GM15510 (cell line): ENCODE data around the gene BCAS4.

Experiments
- POLR2A ChIP-seq: IDR thresholded peaks from 3 replicates; pipeline ENCODE4 v1.6.1; 2011; ENCODE audit warnings: borderline replicate concordance; ENCODE audit not compliant: insufficient read length; ENCODE audit errors: extremely low read depth

Gene BCAS4

DNA sequence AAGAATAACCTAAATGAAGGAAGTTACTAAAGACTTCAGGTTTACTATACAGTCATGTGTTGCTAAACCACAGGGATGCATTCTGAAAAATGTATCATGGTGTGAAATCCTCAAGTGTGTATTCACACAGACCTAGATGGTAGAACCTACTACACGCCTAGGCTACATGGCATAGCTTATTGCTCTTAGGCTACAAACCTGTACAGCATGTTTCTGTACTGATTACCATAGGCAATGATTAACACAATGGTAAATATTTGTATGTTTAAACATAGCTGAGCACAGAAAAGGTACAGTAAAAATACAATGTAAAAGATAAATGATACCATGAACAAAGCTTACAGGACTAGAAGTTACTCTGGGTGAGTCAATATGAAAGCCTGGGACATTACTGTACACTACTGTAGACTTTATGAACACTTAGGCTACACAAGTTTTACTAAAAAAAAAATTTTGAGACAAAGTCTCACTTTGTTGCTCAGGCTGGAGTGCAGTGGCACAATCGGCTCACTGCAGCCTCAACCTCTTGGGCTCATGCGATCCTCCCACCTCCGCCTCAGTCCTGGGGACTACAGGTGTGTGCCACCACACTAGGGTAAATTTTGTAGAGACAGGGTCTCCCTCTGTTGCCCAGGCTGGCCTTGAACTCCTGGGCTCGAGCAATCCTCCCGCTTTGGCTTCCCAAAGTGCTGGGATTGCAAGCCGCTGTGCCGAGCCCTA, 100.4 kb downstream of the BCAS4 start:
- no peak for TF ChIP-seq POLR2A

DNA sequence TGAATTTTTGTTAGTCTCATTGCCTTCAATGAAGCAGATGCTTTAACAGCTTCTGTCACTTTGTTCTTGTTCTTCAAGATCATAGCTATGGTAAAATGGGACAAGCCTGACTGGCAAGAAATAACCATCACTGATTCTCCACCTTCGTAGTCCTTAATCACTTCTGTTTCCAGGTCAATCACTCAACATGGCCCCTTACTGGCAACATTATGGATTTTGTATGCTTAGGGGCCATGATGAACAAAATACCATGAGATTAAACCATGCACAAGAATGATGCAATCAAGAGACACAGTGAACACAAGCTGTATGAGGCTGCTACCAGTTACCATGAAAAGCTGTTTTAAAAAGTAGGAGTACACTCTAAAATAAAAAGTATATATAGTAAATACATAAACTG, 103.6 kb downstream of the BCAS4 start:
- no peak for TF ChIP-seq POLR2A

DNA sequence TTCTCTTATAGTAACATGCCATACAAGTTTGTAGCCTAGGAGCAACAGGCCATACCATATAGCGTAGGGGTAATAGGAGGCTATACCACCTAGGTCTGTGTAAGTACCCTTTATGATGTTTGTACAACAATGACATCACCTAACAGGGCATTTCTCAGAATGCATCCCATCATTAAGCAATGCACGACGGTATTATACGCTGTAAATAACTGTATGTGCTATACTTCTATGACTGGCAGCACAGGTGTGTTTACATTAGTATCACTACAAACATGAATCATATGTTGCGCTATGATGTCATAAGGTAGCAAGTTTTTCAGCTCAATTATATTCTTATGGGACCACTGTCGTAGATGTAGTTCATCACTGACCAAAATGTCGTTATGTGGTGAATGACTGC, 105.4 kb downstream of the BCAS4 start:
- no peak for TF ChIP-seq POLR2A

DNA sequence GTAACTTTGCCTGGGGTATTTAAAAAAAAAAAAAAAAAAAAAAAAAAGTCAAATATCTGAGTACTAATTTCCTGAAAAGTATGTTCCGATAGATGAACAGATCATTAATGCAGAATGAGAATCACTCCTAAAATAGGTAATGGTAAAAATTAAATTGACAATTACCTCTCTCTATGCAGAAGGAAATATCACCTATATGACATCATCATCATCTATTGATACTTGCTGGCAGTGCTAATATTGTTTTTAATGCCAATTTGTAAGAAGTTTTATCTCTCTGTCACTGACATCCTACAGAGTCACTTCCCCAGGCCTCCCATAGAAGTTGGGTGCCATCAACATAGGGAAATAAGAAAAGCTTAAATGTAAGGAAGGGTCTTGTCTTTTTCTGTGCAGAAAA, 106.4 kb downstream of the BCAS4 start:
- no peak for TF ChIP-seq POLR2A

DNA sequence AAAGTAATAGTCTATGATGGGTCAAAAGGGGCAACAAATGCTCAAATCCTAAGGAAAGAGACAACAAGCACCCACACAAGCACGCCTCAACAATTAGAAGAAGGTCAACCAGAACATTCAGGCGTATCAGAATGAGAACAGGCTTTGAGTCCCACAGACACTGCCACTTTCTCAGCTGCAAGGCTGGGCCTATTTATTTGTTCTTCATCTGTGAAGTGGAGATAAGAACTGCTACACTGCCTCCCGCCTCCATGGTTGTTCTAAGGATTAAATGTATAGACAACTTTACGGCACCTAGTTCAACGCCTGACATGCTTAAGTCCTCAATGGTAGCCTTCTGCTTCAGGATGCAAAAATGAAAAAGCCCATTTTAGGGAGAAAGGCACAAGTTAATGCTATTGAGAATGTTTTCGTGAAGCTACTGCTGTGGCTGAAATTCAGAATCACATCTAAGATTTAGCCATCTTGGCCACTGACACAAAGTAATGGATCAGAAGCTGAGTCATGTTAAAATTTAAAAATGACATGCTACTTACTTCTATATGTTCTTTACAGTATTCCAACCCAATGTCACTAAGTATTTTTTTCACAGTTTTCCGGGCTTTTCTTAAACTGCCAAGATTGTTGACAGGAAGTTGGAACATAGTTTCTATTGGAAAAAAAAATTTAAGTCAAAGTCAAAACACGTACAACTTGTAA, 108.6 kb downstream of the BCAS4 start:
- TF ChIP-seq POLR2A = no peak

DNA sequence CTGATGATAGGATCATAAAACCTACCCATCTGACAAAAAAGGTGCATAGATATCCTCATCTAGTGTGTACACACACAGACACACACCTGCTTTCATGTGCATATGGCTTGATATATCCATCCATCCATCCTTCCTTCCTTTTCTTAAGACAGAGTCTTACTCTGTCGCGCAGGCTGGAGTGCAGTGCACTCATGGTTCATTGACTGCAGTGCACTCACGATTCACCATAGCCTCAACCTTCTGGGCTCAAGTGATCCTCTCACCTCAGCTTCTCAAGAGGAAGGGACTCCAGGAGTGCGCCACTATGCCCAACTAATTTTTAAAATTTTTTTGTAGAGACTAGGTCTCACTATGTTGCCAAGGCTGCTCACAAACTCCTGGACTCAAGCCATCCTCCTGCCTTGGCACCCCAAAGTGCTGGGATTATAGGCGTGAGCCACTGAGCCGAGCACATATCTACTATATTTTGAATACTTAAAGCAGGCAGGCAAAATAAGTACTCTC, 109.3 kb downstream of the BCAS4 start:
- no peak for TF ChIP-seq POLR2A

DNA sequence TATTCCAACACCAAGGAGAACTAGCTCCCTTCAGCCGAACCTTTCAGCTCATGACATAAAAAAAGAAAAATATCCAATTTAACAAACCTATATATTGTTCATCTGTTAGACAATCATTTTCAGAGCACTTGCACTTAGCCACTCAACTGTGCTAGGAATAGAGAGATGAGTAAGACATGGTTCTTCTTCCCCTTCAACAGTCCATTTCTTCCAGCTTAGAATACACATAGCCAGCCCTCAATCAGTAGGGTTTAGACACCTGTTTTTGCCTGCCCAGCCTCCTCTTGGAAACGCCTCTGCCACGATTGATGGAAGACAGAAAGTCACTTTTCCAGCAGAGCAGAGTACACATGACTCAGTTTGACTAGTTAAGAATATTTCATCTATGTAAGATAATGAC, 114.6 kb downstream of the BCAS4 start:
- no peak for TF ChIP-seq POLR2A

DNA sequence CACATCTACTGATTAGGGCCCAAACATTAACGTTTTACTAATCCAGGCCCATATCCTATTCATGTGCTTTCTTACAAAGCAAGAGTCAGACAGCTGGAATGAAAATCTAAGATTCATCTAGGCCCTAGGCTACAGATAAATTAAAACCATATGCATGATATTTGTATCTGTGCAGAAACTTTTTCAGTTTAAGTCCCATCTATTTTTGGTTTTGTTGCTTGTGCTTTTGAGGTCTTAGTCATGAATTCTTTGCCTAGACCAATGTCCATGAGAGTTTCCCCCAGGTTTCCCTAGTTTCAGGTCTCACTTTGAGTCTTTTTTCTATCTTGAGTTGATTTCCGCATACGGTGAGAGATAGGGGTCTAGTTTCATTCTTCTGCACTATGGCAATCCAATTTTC, 116.2 kb downstream of the BCAS4 start:
- TF ChIP-seq POLR2A = no peak

DNA sequence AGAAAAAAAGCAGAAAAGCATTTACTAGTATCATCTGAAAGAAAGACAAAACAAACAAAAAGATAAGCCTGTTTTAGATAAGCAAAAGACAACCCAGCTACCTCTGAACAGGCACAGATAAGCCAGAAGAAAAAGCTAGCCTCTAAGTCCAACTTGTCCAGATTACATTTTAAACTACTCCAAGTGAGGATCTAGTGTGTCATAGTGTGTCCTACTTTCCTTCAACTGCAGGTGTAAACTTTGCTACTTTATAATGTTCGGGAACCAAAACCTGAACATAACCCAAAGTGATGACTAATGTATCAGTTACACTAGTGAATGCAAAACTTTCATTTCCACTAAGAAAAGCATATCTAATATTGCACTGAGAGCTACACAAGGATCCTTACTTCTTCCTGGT, 116.9 kb downstream of the BCAS4 start:
- TF ChIP-seq POLR2A = no peak

DNA sequence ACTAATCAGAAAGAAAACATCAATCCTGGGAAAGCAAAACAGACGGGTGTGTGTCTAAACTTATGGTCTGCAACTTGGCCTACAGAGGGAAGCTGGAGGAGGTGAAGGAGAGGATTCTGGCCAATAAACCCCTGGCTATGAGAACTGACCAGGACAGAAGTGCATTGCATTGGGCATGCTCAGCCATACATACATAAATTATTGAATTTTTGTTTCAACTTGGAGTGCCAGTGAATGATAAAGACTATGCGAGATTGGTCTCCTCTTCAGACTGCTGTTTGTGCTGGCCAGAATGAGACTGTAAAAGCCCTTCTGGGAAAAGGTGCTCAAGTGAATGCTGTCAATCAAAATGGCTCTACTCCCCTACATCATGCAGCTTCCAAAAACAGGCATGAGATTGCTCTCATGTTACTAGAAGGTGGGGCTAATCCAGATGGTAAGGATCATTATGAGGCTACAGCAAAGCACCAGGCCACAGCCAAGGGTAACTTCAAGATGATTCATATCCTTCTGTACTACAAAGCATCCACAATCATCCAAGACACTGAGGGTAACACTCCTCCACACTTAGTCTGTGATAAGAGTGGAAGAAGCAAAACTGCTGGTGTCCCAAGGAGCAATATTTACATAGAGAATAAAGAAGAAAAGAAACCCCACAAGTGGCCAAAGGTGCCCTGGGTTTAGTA, 119.0 kb downstream of the BCAS4 start:
- no peak for TF ChIP-seq POLR2A

DNA sequence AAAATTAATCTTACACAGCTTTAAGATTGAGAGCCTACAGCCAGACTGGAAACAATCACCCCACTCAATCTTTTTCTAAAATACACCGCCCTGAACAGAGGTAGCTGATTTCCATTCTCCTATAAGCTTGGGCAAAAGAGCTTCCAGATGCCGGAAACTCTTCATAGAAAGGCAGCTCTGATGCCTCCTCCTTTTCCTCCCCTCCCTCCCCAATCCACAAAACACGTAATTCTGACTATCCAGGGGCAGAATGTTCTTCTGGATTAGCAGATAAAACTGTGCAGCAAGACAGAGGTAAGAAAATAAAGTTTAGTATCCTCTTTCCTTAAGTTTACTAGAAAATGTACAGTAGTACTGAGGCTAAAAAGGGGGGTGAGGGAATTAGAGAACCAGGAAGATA, 120.6 kb downstream of the BCAS4 start:
- TF ChIP-seq POLR2A = no peak

DNA sequence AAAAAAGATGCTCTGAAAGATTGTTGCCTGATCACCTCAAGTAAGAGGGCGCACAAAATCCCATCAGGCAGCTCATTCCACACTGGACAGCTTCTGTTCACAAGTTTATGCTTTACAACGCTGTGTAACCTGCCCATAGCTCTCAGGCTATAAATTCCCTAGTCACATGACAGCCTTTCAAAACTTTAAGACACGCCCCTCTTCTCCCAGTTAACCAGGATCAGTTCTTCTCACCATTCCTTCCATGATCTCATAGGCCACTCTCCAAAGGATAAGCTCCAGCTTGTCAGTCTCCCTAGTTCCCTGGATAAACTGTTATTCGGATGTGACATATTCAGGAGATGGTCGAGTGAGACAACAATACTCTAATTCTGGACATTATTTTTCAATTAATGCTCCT, 121.4 kb downstream of the BCAS4 start:
- TF ChIP-seq POLR2A = no peak

DNA sequence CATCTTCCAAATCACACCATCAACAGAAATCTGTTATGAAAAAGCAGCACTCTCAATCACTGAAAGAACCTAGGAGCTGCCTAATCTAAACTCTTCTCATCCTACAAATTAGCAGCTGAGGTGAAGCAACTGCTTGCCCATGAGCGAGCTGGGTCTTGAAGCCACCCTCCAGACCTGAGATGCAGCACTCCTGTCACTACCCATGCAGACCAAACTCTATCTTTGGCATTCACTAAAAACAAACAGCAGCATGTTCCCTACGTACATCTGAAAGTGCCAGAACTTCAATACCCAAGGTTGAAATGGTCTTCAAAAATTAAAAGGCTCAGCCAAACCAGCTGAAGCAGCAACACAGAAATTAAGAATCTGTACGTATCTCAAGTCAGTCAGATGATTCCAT, 122.1 kb downstream of the BCAS4 start:
- no peak for TF ChIP-seq POLR2A

DNA sequence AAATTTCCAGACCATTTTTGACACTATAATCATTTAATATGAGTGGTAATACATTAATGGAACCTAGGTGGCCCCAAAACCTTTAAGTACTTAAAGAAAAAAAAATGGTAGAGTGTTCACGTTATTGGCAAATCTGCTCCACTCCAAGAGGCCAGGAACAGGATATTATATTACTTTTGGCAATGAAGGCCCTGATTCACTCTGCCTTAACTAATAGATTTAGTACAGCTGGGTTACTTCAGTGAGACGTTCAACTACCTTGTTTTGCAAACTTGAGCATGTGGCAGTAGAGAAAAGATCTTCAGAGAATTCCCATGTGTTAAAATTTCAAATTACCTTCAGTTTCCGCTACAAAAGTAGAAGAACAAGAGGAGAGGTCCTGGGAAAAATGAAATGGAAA, 123.5 kb downstream of the BCAS4 start:
- TF ChIP-seq POLR2A = no peak

DNA sequence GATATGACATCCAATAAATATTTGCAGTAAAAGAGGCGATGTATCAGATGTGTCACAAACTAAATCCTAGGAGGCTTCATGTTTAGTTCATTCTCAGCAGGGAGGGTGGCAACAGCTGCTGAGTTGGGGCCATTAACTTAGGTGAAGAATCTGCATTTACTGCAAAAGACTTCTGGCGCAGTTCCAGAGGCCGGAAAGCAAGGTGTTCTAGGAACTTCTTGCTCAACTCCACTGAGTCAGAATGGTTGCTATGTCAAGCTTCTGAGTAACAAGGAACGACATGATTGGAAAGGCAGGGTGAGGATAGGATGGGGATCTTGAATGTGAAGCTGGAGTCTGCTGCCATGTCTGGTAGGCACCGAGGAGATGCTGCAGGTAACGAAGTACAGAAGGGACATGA, 124.7 kb downstream of the BCAS4 start:
- TF ChIP-seq POLR2A = no peak
